OCI-LY7 (cell line): Measurements from ENCODE around the gene THSD7A.

ENCODE experiments used
- EZH2phosphoT487 ChIP-seq: fragments of 200-600 bp; sonication (generic); IDR thresholded peaks from 2 replicates; pipeline ENCODE4 v1.6.1; 2018; ENCODE audit warnings: low read depth, borderline replicate concordance, mild to moderate bottlenecking, mixed run types, antibody characterized with exemption, low read length, moderate library complexity, mixed read lengths
- TF ChIP-seq, protein P1 (sequence below): fragments of 200-600 bp; sonication (generic); conservative IDR thresholded peaks from 2 replicates; pipeline ENCODE4 v1.5.1; 2014; ENCODE audit warnings: mild to moderate bottlenecking, antibody characterized with exemption, low read length, moderate library complexity, mixed read lengths

DNA sequence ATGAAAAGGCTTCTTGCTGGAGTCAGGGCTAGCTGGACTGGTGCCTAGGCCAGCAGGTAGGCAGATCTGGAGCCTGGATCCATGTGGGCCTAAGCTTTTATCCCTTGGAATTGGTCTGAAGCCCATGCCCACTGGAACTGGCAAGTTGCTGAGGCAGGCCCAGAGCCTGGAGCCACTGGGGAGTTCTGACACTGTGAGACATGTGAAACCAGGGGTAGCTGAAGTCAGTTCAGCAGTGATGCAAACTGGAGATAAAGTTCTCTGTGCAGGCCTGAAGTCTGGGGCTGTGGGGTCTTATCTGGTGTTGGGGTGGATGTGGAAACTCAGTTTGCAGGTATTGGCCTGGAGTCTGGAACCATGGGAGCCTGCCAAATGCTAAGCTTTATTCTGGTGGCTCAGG is 9.7 kb upstream of the THSD7A start:
- TF ChIP-seq, protein P1, sequence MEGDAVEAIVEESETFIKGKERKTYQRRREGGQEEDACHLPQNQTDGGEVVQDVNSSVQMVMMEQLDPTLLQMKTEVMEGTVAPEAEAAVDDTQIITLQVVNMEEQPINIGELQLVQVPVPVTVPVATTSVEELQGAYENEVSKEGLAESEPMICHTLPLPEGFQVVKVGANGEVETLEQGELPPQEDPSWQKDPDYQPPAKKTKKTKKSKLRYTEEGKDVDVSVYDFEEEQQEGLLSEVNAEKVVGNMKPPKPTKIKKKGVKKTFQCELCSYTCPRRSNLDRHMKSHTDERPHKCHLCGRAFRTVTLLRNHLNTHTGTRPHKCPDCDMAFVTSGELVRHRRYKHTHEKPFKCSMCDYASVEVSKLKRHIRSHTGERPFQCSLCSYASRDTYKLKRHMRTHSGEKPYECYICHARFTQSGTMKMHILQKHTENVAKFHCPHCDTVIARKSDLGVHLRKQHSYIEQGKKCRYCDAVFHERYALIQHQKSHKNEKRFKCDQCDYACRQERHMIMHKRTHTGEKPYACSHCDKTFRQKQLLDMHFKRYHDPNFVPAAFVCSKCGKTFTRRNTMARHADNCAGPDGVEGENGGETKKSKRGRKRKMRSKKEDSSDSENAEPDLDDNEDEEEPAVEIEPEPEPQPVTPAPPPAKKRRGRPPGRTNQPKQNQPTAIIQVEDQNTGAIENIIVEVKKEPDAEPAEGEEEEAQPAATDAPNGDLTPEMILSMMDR: no peak
- no peak for TF ChIP-seq EZH2phosphoT487
